Umbilical cord (tissue), 2 donors: ENCODE data around the gene ST14. TPM values are rescaled to one million over a fixed set of nuclear protein-coding genes. Genes with fewer than 3 reads are reported as not detected.
"Not testable (repeated sequence)": the region's sequence is repeated elsewhere in the genome, so short reads cannot be mapped to it uniquely, and the experiment has no call there.

Experiments
- DNase-seq: peaks from one replicate; pipeline ENCODE4 v3.0.0-alpha.2; 2015; ENCODE audit warnings: low spot score
- total RNA-seq: library from RNA; depleted of rRNA; stranded (reverse); fragments of >200 nt; gene quantifications from one replicate; pipeline ENCODE4 v1.2.3, GENCODE V29; 2014; ENCODE audit warnings: low replicate concordance; ENCODE audit not compliant: insufficient read depth

Gene ST14
- total RNA-seq, 1 donor from 2014 or later = 5.3 TPM

DNA sequence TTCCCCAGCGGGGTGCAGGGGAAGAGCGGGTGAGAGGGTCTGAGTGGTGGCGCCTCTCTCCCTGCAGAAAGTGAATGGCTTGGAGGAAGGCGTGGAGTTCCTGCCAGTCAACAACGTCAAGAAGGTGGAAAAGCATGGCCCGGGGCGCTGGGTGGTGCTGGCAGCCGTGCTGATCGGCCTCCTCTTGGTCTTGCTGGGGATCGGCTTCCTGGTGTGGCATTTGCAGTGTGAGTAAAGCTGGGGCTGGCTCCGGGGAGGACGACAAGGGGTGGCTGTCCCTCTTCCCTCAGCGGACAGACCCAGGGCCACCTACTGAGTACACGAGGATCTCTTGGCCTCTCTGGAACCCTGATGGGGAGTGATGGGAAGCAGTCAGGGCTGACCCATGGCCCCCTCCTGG, 28.5 kb downstream of the ST14 start:
- no peak for DNase-seq

DNA sequence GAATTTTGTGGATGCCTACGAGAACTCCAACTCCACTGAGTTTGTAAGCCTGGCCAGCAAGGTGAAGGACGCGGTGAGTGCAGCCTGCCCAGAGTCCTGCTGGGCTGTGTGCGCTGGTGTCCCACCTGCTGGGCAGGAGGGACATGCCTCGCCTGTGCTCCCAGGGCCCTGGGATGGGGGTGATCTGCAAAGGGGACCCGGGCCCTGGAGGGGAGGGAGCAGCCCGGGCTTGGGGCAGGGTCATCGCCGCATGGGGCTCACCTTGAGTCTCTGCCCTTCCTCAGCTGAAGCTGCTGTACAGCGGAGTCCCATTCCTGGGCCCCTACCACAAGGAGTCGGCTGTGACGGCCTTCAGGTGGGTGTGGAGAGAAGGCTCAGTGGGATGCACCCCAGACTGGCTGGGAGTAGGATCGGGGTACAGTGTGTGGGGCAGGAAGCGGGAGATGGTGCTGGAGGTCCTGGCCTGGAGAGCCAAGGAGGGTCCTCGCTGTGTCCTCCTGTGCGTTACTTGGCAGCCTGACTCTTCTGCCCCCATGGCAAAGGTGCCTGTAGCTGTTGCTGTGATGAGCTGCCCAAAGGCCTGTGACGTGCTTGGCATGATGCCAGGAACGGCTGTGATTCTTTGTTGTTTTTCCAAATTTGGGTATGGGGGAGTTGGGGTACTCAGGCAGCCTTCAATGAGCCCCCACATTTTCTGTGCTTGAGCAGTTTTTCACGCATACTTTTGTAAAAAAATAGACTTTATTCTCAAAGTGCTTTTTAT, 29.2 kb downstream of the ST14 start:
- no peak for DNase-seq

DNA sequence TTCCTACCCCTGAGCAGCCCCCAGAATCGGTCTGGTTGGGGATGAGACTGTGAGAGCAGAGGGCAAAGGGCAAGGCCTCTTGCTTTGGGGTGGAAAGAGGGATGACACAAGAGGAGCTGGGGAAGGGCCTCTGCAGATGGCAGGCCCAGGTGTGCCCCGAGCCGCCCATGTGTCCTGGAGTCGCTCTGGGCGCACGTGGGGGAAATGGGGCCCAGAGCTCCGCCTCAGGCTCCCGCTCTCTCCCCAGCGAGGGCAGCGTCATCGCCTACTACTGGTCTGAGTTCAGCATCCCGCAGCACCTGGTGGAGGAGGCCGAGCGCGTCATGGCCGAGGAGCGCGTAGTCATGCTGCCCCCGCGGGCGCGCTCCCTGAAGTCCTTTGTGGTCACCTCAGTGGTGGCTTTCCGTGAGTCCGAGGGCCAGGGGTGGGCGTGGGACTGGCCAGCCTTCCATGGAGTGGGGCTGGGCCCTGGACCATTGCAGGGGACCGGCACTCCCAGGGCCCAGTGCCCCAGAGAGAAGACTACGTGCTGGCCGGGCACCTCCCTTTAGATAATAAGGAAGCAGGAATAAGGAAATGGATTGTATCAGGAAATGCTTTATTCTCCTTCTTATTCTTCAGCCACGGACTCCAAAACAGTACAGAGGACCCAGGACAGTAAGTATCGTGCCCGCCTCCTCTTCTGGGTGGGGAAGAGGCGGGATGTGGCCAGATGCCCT, 30.1 kb downstream of the ST14 start:
- DNase-seq = no peak

GRCh38 chr11:130190371-130190881, 30.8 kb downstream of the ST14 start:
- no peak for DNase-seq

GRCh38 chr11:130191896-130192295, 32.3 kb downstream of the ST14 start:
- DNase-seq = no peak

DNA sequence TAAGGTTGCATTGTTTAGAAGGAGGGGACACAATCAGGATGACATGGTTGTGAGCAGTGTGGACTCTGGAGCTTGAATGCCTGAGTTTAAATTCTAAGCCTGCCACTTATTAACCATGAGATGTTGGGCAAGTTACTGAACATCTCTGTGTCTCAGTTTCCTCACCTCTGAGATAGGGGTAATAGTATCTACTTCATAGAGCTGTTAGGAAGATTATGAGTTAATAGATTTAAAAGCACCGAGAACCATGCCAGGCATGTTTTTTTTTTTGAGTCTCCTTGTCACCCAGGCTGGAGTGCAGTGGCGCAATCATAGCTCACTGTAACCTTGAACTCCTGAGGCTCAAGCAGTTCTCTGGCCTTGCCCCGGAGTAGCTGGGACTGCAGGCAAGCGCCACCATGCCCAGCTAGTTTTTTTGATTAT, 33.3 kb downstream of the ST14 start:
- DNase-seq = no peak

GRCh38 chr11:130193551-130193950, 34.0 kb downstream of the ST14 start:
- not testable (repeated sequence) for DNase-seq

DNA sequence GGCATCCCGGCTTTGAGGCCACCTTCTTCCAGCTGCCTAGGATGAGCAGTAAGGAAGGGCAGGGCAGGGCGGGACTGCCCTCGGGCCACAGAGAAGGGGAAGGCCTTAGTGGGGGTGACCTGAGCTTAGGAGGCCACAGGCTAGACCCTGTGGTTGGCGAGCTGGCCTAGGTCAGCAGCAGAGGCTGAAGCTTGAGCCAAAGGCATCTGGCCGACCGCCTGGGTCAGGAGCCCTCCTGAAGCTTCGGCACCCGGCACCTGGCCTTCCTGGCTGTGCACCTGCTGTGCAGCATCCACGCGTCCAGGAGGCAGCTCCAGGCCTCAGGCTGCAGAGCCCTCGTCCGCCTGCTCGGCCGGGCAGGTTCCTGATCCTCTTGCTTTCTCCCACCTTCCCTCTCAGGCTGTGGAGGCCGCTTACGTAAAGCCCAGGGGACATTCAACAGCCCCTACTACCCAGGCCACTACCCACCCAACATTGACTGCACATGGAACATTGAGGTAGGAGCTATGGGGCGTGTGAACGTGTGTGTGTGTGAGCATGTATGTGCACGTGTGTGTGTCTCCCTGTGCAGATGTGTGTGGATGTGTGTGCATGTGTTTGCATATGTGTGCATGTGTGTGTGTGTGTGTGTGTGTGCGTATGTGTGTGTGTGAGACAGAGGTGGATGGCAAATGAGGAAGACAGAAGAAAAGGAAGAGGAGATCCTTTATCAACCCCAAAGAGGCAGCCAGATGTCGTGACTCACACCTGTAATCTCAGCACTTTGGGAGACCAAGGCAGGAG, 34.9 kb downstream of the ST14 start:
- no peak for DNase-seq

DNA sequence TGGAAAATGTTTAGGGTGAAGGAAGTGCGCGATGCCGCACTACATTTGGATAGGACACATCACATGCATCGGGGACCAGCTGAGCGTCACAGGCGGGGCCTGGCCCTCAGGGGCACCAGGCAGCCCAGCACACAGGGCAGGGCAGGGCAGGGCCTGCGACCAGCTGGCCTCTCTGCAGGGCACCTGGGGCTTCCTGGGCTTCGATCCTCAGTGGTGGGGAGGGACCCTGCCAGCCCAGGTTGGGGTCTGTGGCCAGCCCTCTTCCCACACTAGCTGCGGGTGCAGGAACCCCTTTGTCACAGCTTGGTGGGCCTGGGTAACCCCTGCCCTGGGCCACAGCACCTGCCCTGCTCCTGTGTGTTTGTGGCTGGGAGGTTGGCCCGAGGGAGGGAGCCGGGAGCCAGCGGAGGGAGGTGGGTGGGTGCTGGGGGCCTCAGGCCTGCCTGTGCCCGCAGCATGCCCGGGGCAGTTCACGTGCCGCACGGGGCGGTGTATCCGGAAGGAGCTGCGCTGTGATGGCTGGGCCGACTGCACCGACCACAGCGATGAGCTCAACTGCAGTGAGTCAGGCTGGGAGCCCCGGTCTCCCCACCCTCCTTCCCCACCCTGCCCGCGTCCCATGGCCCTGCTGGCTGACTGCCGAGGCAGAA, 37.9 kb downstream of the ST14 start:
- DNase-seq = no peak

GRCh38 chr11:130198292-130198691, 38.7 kb downstream of the ST14 start:
- no peak for DNase-seq

DNA sequence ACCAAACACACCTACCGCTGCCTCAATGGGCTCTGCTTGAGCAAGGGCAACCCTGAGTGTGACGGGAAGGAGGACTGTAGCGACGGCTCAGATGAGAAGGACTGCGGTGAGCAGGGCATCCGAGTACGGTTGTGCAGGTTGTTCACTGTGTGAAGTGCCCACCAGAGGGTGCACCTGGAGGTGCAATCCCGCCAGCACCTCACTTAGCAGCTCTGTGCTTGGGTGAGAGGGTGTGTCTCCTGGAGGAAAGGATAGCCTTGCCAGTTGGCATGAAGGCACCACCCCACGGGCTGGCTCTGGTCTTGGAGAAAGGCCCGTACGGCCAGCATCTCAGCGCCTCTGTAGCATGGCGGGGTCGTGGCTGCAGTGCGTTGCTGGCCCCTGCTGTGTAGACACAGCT, 39.4 kb downstream of the ST14 start:
- no peak for DNase-seq

GRCh38 chr11:130199792-130200191, 40.2 kb downstream of the ST14 start:
- no peak for DNase-seq

DNA sequence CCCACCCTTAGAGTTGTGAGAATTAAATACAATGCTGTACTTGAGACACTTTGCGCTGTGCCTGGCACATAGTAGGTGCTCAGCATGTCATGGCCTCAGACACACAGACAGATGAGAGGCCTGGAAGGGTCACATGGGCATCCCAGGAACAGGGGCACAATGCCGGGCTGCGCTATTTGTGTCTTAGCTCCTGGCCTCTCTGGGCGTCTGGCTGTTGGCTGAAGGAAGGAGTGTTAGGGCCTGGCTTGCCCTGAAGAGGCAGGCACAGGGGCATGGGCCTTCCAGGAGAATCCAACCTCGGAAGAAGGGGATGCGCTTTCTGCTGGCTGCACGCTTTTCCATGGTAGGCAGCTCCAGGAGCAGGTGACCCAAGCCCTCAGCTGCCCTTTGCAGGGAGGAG, 41.4 kb downstream of the ST14 start:
- DNase-seq = no peak

DNA sequence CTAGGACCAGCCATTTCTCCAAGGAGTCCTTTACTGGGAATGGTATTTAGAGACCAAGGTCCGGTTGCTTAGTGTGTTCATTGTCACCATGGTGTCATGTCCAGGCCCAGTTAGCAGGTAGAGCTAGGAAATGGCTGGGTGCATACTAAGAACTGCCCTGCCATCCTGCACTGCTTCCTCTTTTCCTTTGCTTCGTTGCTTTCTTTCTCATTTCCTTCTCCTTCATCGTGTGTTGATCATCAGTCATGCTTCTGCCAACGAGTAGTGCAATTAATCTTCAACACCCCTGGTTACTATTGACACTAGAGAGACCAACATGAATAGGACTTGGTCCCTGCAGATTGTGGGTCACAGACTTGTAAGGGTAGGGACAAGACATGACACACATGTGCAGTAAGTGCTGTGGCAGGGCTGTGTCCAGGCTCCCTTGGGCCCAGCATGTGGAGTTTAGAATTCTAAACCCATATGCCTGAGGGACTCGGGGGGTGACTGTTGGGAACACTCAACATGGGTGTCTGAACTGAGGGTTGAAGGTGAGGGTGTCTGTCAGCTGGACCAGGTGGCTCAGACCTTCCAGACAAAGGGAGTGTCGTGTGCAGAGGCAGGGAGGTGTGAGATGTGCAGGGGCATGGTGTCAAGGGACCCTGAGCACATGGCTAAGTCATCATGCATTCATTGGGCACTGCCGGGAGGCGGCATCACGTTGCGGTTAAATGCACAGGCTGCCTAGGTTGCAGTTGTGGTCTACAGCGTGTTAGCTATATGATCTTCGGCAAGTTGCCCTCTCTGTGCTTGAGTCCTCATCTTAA, 42.6 kb downstream of the ST14 start:
- DNase-seq = no peak

DNA sequence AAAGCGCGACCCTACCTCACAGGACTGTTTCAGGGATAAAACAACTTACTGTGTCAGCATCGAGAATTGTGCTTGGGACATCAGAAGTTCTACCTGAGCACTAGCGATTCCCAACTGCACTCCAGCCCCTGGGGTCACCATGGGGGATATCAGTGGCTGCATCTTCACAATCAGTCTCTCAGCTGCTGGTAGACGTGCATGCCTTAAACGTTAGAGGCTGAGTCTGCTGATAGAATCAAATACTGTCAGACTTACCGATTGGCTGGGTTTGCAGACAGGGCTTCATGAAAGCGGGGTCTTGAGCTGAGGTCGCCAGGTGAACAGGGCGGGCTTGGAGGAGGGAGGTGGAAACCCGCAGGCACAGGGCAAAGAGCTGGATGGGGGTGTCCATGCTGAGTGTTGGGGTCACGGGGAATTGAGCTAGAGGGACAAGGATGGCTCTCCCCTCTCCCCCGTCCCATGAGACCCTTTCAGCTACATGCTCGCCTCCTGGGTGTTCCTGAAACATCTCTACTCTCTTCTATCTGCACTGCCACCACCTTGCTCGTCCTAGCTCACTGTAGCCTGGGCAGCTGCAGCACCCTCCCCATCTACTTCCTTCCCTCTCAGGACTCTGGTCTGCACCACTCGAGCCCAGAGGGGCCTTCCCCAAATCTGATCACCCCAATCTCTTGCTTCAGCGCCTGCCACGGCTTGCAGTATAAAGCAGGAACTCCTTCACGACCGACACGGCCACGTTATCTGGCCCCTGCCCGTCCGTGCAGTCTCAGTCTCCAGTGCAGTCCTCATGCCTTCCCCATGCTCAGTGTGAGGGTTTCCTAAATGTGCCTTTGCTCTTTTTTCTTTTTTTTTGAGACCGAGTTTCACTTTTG, 43.5 kb downstream of the ST14 start:
- DNase-seq = no peak

DNA sequence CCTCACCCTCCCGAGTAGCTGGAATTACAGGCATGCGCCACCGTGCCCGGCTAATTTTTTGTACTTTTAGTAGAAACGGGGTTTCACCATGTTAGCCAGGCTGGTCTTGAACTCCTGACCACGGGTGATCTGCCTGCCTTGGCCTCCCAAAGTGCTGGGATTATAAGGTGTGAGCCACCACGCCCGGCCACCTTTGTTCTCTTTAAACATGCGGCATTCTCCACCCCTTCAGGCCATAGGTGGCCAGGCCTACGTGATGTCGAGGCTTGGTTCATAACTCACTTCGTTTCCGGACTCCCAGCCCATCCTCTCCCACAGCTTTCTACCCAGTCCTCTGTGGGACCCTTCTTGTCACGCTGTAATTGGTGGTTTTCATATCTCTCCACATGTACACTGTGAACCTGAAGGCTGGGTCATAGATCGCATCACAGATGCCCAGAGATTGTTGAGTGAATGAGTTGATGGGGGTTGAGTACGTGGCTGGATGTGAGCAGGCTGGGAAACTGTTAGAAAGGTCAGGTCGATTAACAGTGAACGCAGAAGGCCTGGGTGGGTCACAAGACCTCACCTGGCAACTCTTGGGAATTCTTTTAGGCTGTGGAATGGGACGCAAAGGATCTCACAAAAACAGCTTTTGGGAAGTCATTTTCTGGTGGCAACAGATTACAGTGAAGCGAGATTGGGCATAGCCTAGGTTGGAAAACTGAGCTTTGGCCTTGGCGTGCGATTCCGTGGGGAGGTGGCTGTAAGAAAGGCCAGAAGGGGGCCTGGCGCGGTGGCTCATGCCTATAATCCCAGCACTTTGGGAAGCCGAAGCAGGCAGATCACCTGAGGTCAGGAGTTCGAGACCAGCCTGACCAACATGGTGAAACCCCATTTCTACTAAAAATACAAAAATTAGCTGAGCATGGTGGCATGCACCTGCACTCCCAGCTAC, 44.5 kb downstream of the ST14 start:
- no peak for DNase-seq

DNA sequence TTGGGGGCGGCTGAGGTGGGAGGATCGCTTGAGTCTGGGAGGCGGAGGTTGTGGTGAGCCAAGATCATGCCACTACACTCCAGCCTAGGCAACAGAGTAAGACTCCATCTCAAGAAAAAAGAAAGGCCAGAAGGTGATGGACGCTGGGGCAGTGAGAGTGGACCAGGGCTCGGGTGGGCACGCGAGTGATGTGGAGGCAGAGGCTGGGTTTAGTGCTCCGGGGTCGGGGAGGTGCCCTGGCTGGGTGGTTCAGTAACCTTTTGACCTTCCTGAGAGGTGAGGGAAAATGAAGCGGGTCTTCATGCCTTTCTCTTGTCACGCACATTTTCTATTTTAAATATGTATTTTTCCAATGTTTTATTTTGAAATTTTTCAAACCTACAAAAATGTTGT, 45.1 kb downstream of the ST14 start:
- DNase-seq = no peak

DNA sequence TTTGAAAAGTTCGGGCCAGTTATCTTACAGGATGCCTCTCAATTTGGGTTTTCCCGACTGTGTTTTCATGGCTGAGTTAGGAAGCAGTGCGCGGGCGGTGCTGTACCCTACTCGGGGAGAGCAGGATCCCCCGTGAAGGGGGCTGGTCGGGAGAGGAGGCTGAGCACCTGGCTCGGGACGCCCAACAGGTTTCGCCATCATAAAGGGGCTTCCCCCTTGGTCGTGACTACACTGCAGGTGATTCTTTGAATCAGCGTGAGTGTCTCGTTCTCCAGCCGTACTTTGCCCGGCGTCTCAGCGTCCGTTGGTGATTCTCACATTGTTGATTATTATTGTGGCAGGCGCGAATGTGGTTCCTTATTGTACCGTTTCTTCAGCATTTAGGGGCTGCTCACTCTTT, 46.6 kb downstream of the ST14 start:
- no peak for DNase-seq
